Panc1 (cell line): ENCODE measurements around the gene STEAP3. TPM values are rescaled to one million over a fixed set of nuclear protein-coding genes. Genes with fewer than 3 reads are reported as not detected.

Experiments used
- ATAC-seq: fragments of 200-7000 bp; cut with Tn5 transposase; 2 replicates; pipeline ENCODE4 v1.9.1; 2020; ENCODE audit warnings: mild to moderate bottlenecking, moderate library complexity
- BruUV-seq: library from RNA; stranded (reverse); fragments of 400-500 nt; replicated peaks from 2 replicates; lab custom pipeline; 2021; lab: Mats Ljungman, UMichigan
- CTCF ChIA-PET: fragments of 300-600 bp; sonication (Branson Sonifier 250); formaldehyde crosslinking; loops from one replicate; lab custom pipeline; 2022; ENCODE audit warnings: antibody characterized with exemption; lab: Charles Lee
- POLR2A ChIA-PET: fragments of 300-600 bp; sonication (Branson Sonifier 250); formaldehyde crosslinking; loops from one replicate; lab custom pipeline; 2022; ENCODE audit warnings: antibody characterized with exemption; lab: Charles Lee
- DNase-seq: peaks from one replicate; pipeline ENCODE4 v3.0.0-alpha.2; 2010; ENCODE audit warnings: low read depth, low spot score
- H3K27ac ChIP-seq: 2 replicates; pipeline ENCODE4 v1.5.1; 2011; ENCODE audit warnings: mild to moderate bottlenecking, low read length, inconsistent platforms
- H3K27me3 ChIP-seq: fragments of 200-500 bp; sonication (Bioruptor generic); 2 replicates; pipeline ENCODE4 v1.6.0; 2014; ENCODE audit warnings: low read length, inconsistent platforms; ENCODE audit not compliant: control insufficient read depth, insufficient read depth
- H3K36me3 ChIP-seq: fragments of 200-500 bp; sonication (Bioruptor generic); 2 replicates; pipeline ENCODE4 v1.5.1; 2014; ENCODE audit warnings: inconsistent platforms, mild to moderate bottlenecking, low read length, moderate library complexity; ENCODE audit not compliant: control insufficient read depth, insufficient read depth
- H3K4me1 ChIP-seq: 2 replicates; pipeline ENCODE4 v1.5.1; 2011; ENCODE audit warnings: inconsistent platforms, mild to moderate bottlenecking, low read length, moderate library complexity; ENCODE audit not compliant: control insufficient read depth, insufficient read depth
- H3K4me3 ChIP-seq, 2 experiments: 2 replicates each; pipeline ENCODE4 v1.5.1; 2011 to 2012; ENCODE audit warnings: low read depth in 2 of 2, low read length in 2 of 2, mild to moderate bottlenecking in 2 of 2, inconsistent platforms in 1 of 2, moderate library complexity in 1 of 2
- H3K9me3 ChIP-seq: fragments of 200-500 bp; sonication (Bioruptor generic); 2 replicates; pipeline ENCODE4 v1.5.1; 2014; ENCODE audit warnings: low read depth, mild to moderate bottlenecking, inconsistent platforms, low read length, moderate library complexity; ENCODE audit not compliant: control insufficient read depth, insufficient read depth
- CTCF ChIP-seq: fragments of 450-650 bp; IDR thresholded peaks from 2 replicates; pipeline ENCODE4 v1.5.1; 2017; ENCODE audit warnings: mild to moderate bottlenecking
- POLR2AphosphoS5 ChIP-seq: IDR thresholded peaks from 2 replicates; pipeline ENCODE4 v1.6.1; 2012; ENCODE audit warnings: mild to moderate bottlenecking, low read depth, low read length, moderate library complexity
- REST ChIP-seq, 2 experiments: IDR thresholded peaks; 2 replicates each; pipeline ENCODE4 v1.6.1; 2011 to 2012; ENCODE audit warnings: low read depth in 2 of 2, control low read depth in 1 of 2, low read length in 1 of 2, mild to moderate bottlenecking in 1 of 2, moderate library complexity in 1 of 2; ENCODE audit not compliant: insufficient read depth in 1 of 2
- SIN3A ChIP-seq: IDR thresholded peaks from 2 replicates; pipeline ENCODE4 v1.6.1; 2012; ENCODE audit warnings: low read depth, mild to moderate bottlenecking, low read length, moderate library complexity, borderline replicate concordance; ENCODE audit not compliant: insufficient read depth
- TCF7L2 ChIP-seq: IDR thresholded peaks from 2 replicates; pipeline ENCODE4 v1.6.1; 2011; ENCODE audit warnings: mild to moderate bottlenecking, low read depth, low read length, inconsistent platforms
- in situ Hi-C: cut with HindIII; loops from 2 replicates; pipeline ENCODE4 v1.10.0; 2016; ENCODE audit warnings: low sequenced_read_pairs, low pct_unique_long_range_greater_than_20kb
- intact Hi-C: fragments of 100-400 bp; cut with micrococcal nuclease; formaldehyde crosslinking; loops from one replicate; pipeline ENCODE4 v1.10.0; 2022; ENCODE audit not compliant: unreplicated experiment
- total RNA-seq: library from RNA; stranded (reverse); gene quantifications from one replicate; pipeline ENCODE4 v1.2.1, GENCODE V29; 2021; ENCODE audit not compliant: unreplicated experiment

Gene STEAP3
- total RNA-seq, 1 experiment from 2014 or later, result 44.8 TPM

- H3K27me3 ChIP-seq, result no peaks in the 10 kb centered on the region
- H3K4me1 ChIP-seq, result peaks cover 34% of the 10 kb centered on the region
- DNase-seq (no peak), ATAC-seq (no peak)
- no peaks in the 10 kb centered on the region for H3K9me3 ChIP-seq
- no peak overlapping the region for H3K27ac ChIP-seq
- no TSS peak for BruUV-seq
- ChIA-PET POLR2A (no interaction called here), CTCF (no interaction called here)
- intact Hi-C loops (no loop called here), in situ Hi-C loops (no loop called here)
- no peak for TF ChIP-seq POLR2AphosphoS5
- no peak for TF ChIP-seq CTCF
- H3K4me3 ChIP-seq, result no peak overlapping the region
- H3K36me3 ChIP-seq, result no peaks in the 10 kb centered on the region; the same call in 1 of the 2 replicates
These were observed 5.3 kb downstream of the STEAP3 start for GRCh38 chr2:119228964-119229363.

- H3K36me3 ChIP-seq, result no peaks in the 10 kb centered on the region
- intact Hi-C loops (no loop called here), in situ Hi-C loops (no loop called here)
- TF ChIP-seq POLR2AphosphoS5 (no peak), REST (IDR thresholded peaks at IDR 0.05; ENCODE audit: insufficient read depth in 1 of 2, low read depth in 2 of 2, low read length in 1 of 2) (no peak), CTCF (no peak), SIN3A (no peak), TCF7L2 (no peak)
- no peaks in the 10 kb centered on the region for H3K9me3 ChIP-seq
- no TSS peak for BruUV-seq
- no peak for ATAC-seq
- CTCF ChIA-PET, result no interaction called here
- H3K27me3 ChIP-seq, result no peaks in the 10 kb centered on the region
- H3K4me3 ChIP-seq, result no peak overlapping the region
- peaks cover 35% of the 10 kb centered on the region for H3K4me1 ChIP-seq
- DNase-seq, result no peak
- POLR2A ChIA-PET, result no interaction called here
- H3K27ac ChIP-seq, result no peak overlapping the region
These were observed 6.1 kb downstream of the STEAP3 start for GRCh38 chr2:119229716-119230115.
